Femur (tissue), 1 donor: ENCODE results near the gene ODC1.
"Not testable (repeated sequence)": the region's sequence is repeated elsewhere in the genome, so short reads cannot be mapped to it uniquely, and the experiment has no call there.

ENCODE experiments used
- DNase-seq: peaks from one replicate; pipeline ENCODE4 v3.0.0-alpha.2; 2017

ODC1 gene

GRCh38 chr2:10477443-10478297 is 29.5 kb upstream of the ODC1 start:
- no peak for DNase-seq

DNA sequence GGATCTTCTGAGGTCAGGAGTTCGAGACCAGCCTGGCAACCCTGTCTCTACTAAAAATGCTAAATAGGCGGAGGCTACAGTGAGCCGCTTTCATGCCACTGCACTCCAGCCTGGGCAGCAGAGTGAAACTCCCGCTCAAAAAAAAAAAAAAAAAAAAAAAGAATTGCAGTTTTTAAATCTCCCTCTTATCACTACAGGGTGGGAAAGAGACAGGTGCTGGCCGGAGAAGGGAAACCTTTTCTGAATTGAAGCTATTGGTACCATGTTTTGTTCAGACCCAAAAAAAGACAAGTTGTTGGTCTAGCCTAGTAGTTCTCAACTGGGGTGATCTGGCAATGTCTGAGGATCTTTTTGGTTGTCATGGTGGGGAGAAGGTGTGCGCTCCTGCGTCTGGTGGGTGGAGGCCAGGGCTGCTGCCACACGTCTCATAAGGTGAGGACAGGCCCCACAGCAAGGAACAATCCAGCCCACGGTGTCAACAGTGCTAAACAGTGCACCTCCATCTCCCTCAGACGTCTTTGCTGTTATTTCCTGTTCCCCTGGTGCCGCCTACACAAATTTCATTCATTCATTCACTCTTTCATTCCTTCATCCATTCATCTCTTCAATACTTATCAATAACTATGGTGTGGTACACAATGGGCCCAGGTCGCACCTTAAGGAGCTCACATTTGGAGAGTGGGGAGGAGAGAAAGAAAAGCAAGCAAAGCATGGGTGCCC is 28.8 kb upstream of the ODC1 start:
- no peak for DNase-seq

GRCh38 chr2:10475811-10476660 is 27.9 kb upstream of the ODC1 start:
- no peak for DNase-seq

GRCh38 chr2:10475221-10475722 is 27.1 kb upstream of the ODC1 start:
- DNase-seq = no peak

DNA sequence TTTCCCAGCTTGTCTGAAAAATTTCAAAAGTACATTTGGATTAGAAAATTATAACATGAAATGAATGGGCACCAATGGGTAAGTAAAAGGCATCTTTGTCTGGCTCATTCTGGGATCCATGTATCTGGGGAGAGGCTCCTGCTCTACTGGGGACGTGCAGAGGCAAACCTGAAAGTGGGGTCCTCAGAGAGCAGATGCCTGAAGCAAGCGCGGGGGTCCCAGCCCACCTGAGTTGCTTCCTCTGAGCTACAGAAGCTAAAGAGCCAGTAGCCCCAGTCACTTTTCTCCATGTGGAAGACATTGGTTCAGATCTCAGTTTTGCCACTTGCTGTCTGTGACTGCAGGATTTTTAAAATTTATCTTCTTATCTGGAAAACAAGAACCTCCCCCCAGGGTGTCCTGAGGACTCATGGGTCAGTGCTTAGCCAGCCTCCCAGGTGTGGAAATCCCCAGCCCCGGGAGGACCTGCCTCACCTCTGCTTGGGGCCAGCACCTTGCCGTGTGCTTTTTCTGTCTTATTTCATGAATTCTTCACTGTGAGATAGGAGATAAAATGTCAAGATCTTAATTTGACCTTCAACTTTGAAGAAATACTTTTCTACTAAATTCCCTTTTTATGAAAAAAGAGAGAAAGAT is 25.1 kb upstream of the ODC1 start:
- no peak for DNase-seq

GRCh38 chr2:10471955-10472354 is 23.8 kb upstream of the ODC1 start:
- no peak for DNase-seq

- DNase-seq = no peak
Observed at GRCh38 chr2:10471046-10471571, 23.0 kb upstream of the ODC1 start.

DNA sequence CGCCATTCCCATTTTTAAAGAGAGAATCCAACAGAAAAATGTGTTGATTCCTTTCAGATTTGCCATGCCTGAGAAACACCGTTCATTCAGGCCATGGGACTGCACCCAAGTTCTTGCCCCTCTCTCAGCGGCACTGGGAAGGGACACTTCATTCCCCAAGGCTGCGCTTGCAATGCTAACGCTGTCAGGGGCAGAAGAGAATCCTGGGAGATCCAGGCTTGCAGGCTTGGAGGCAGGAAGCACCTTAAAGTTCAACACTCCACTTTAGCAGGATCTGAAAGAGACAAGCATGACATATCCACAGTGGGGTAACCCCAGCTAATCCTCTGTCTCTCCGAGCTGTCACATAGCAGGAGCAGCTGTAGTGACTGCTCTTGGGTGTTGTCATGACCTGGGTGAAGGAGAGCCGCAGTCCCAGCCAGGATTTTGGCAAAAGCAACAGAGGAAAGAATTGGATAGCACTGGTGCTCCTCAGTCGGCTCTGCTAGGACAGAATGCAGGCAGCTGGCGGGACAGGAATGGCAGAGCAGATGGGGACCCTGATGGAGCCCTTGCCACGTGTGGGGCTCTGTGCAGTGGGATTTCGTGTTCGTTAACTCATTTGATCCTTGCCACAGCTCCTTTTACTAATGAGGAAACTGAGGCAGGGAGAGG is 22.0 kb upstream of the ODC1 start:
- no peak for DNase-seq

DNA sequence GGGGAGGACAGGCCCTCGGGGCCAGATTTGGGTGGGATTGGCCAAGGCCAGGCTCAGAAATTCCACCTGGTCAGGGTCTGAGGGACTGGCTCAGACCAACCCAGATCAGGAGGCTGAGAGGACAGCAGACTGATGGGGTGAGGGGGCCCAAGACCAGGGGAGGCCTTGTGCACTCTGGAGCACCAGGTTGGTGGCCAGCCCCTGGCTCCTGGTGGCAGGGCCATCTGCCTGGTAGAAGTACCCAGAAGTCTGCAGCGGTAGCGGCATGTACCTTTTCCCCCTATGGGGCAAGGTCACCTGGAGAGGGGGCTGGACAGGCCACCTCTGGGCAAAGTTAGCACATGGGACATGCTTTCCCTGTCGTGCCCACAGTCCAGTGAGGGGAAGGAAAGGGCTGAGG is 21.2 kb upstream of the ODC1 start:
- no peak for DNase-seq

- DNase-seq = no peak
Observed at GRCh38 chr2:10467401-10467800, 19.3 kb upstream of the ODC1 start.

DNA sequence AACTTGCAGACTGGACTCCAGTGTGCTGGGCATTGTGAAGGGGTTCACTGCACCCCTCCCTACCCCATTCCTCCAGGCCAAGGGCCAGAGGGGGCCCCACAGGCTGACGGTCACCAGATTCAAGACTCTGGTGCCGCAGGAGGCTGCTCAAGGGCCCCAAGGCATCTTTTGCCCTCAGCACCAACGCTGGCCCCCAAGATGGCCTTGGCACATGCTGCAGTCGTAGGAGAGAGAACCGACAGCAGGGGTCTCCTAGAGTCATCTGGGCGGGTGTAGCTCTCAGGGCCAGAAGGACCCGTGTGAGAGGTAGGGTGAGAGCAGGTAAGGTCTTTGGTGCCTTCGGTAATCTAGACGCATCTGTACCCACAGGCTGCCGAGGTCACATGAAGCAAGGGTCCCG is 18.7 kb upstream of the ODC1 start:
- no peak for DNase-seq

- DNase-seq = no peak
Observed at GRCh38 chr2:10465910-10466309, 17.8 kb upstream of the ODC1 start.

- DNase-seq = no peak
Observed at GRCh38 chr2:10462178-10463083, 14.3 kb upstream of the ODC1 start.

GRCh38 chr2:10460366-10460796 is 12.3 kb upstream of the ODC1 start:
- no peak for DNase-seq

DNA sequence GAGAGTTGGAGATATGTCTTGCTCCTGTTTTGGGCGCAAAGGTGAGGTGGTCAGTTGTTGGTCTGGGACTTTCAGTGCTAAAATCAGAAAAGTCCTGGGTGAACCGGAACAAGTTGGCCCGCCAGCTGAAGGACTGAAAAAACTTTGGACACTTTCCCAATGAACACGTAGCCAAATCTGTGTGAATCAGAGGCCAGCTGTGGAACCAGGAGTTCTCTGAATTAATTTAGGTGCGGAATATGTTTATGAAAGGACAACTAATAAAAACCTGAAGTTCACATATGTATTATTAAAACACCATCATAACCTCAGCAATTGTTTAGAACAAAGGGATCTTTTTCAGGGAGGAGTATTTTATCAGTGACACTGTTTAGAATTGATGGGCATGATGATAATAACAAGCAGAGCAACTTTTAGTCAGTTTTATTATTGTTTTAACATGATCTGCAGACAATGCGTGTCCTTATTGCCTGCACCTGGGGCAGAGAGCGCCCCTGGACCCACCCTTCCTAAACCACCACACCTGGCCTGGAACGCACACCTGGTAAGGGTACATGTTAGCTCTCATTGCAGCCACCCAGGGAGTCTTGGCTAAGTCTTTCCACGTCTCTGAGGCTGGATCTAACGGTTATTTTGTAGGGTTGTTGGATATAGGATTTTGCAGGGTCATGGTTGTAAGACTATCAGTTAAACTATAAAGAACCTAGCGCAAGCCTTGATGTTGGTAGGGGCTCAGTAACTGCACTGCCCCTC is 9.9 kb upstream of the ODC1 start:
- DNase-seq = no peak

- not testable (repeated sequence) for DNase-seq
Observed at GRCh38 chr2:10457195-10457594, 9.1 kb upstream of the ODC1 start.

DNA sequence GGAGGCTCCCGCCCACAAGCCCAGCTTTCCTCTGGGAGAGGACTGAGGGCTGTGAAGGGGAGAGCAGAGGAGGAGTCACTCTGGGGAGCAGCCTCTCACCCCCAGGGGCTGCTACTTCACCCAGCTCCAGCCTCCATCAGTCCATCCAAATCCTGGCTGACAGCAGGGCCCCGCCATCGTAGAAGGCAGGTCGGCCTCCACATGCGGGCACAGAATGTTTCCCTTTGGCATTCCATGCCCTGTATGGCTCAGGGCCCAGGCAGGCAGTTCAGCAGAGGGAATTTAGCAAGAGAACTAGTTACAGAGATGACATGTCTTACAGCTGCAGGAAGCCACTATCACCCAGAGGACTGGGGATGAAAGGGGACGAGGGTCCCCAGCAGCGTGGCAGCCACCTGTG is 6.4 kb upstream of the ODC1 start:
- DNase-seq = no peak

DNA sequence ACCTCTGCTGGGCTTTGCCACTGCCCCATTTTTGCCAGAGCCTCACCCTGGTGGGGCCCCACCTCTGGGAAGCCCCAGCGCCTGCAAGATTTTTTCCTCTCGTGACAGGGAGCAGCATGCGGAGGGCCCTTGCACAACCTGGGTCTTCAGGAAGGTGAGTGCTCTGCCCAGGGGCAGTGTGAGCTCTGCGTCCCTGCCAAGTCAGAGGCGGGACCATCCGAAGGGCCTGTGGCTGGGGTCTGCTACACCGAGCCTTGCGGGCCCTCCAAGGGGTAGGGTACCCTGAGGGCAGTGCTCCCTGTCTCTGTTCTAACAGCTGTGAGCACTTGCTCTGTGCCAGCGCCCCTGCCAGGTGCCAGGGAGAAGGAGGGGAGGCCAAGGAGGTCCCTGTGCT is 5.8 kb upstream of the ODC1 start:
- DNase-seq = no peak

GRCh38 chr2:10452956-10453904 is 5.1 kb upstream of the ODC1 start:
- DNase-seq = no peak
